CD1c-positive myeloid dendritic cell (primary cell): ENCODE results near the gene ELFN2.

Source experiments
- DNase-seq: peaks from one replicate; pipeline ENCODE4 v3.0.0-alpha.2; 2016; ENCODE audit errors: extremely low spot score

ELFN2 gene

DNA sequence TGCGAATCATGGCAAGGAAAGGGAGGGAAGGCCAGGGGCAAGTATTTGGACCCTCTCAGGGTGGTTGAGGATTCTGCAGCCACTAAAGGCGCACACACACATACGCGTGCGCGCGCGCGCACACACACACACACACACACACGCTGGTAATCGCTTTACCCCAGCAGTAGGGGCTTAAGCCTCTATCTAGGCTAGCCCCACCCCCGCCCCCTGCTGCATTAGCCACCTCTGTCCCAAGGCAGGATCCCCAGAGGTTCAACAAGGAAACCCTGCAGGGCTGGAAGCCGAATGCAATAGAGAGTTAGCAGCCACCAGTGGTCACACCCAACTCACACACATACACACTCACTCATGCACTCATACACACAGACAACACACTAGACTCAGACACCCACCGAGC, 28.6 kb upstream of the ELFN2 start:
- no peak for DNase-seq

- DNase-seq = no peak
Measured at GRCh38 chr22:37454857-37455686, 27.8 kb upstream of the ELFN2 start.

GRCh38 chr22:37453696-37454095, 26.4 kb upstream of the ELFN2 start:
- DNase-seq = no peak

DNA sequence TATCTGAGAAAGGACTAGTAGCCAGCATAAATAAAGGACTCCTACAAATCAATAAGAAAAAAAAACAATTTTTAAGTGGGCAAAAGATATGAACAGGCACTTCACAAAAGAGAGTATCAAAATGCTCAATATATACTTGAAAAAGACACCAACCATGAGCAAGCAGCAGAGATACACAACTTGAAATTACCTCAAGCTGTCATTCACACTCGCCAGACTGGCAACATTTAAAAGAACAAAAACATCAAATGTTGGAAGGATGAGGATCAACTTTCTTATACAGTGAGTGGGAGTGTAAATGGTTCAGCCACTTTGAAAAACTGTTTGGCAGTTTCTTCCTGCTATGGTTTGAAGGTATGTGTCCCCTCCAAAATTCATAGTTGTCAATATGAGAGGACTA, 23.9 kb upstream of the ELFN2 start:
- no peak for DNase-seq

DNA sequence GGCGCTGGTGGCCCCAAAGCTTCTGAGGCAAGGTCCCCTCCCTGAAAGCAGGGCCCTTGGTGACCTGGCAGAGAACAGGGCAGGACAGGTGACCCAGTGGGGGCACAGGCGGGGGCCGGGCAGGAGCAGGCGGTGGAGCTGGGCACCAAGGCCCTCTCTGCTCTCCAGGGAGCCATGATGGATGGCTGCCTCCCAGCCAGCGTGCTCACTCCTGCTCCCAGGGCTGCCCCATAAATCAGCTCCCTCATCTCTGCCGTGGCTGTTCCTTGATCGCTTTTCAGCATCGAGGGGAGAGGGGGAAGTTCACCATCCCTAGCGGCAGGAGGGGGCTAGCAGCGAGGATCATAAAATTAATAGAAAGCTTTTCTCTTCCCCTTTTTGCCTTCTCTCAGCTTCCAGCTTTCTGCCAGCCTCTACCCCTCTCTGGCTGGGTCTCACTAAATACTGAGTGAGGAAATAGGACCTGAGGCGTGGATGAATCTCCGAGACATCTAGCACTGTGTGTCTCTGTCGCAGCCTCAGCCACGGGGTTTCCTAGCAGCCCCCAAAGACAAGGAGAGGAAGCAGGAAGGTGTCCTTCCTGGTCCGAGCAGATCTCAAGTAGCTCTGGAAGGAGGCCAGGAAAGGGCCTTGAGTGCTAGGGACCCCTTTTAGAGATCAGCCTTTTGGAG, 22.2 kb upstream of the ELFN2 start:
- peak; percentile 12 for DNase-seq

DNA sequence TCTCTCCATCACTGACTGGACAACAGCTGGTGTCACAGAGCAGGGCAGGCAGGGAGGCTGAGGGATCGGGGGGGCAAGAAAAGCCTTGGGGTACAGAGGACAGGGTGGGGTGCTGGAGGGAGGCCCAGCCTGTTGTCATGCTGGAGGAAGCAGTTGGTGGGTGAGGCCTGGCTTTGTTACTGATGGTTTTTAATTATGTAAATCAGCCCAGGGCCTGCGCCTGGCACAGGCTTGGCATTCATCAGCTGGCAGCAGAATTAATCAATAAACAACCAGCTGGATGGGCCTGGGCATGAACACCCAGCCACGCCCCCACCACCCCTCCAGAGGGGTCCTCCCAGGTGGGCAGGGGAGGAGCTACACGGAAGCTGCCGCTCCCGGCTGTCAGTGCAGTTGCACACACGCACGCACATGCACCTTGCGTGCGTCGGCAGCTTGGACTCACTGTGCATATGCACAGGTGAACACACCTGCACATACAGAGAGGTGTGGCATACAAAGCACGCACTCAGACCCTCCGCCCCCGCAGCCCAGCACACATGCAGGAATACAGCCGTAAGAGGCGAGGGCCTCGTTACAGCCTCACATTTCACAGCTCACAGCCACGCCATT, 21.3 kb upstream of the ELFN2 start:
- no peak for DNase-seq

DNA sequence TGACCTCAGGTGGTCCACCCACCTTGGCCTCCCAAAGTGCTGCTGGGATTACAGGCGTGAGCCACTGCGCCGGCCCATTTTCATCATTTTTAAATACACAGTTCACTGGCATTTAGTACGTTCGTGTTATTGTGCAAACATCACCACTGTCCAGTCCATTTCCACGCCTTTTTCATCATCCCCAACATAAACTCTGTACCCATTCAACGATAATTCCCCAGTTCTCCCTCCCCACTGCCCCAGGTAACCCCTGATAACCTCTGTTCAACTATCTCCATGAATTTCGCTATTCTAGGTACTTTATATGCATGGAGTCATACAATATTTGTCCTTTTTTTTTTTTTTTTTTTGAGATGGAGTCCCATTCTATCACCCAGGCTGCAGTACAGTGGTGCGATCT, 18.2 kb upstream of the ELFN2 start:
- DNase-seq = no peak

DNA sequence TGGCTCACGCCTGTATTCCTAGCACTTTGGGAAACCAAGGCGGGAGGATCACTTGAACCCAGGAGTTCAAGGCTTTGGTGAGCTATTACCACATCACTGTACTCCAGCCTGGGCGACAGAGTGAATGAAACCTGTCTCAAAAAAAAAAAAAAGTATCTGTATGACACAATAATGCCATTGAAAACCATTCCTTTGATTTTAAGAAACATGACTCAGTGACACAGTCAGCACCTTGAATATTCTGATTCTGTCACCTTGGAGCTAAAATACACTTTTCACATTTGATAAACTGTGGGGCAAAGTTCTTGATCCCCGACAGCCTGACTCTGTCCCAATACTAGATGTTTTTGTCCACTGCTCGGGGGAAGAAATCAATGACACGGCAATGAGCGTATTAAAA, 16.7 kb upstream of the ELFN2 start:
- DNase-seq = no peak

DNA sequence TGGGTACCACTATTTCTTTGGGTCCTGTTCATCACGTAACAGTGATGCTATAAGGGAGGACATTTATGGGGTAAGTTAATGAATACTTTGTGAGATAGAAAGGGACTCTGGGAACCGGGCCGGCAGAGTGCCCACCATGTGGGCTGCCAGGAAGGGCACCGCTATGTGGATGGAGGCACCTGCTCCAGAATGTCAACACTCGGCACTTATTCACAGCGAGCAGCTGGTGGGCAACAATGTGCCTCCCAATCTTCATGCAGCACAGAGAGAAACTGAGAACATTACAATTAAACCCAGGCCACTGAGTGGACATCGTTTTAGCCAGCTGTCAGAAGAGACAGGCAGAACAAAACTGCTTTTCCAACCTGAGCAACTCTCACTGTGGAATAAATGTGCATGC, 15.8 kb upstream of the ELFN2 start:
- DNase-seq = no peak

GRCh38 chr22:37442537-37442936, 15.3 kb upstream of the ELFN2 start:
- DNase-seq = no peak

DNA sequence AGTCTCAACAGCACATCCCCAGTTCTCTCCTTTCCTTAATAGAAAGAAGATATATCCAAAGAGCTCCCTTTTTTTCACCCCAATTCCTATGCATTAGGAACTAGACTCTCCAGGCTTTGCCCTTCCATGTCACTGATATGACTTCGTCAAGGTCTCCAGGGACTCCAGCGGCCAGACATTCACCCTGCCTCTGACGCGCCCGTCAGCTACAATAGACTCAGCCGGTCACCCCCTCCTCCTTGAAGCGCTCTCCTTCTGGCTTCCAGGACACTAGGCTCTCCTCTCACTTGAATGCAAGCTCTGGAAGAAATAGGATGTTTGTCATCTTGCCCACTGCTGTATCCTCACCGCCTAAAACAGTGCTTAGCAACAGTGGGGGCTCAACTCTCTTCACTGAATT, 14.9 kb upstream of the ELFN2 start:
- DNase-seq = no peak

DNA sequence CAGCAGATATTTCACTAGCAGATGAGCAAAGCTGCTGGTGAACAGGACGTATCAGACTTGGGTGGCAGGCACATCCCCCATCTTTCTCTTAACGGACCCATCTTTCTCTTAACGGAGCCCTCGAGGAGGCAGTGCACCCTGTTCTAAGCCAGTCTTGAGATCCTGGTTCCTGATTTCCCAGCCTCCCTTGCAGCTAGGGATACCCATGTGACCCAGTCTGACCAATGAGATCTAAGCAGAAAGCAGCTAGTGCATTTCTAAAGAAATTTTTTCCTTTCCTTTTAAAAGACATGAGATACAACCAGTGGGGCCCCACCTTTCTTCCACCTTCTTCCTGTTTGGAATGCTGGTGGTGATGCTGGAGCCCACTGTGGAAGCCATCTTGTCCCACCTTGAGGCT, 13.6 kb upstream of the ELFN2 start:
- no peak for DNase-seq

- DNase-seq = no peak
Measured at GRCh38 chr22:37439347-37439746, 12.1 kb upstream of the ELFN2 start.

DNA sequence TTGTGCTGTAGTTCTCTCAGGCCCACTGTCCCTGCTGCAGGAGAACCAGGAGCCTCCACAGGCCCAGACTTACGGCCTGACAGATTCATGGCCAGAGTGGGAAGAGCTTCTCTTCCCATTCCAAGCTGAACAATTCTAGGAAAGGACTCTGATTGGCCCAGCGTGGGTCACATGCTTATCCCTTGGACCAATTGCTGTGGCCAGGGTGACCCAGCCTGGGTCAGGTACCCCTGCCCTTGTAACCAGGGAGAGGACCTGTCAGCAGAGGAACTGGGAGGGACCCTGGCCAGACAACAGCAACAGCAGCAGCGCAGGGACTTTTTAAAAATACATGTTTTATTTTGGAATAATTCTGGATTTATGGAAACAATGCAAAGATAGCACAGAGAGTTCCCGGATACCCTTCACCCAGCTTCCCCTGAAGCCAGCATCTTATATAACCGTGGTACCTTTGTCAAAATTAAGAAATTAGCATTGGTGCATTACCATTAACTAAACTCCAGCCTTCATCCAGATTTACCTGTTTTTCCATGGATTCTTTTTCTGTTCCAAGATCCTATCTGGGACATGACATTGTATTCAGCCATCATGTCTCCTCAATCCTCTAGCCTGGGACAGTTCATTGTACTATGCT, 8.8 kb upstream of the ELFN2 start:
- no peak for DNase-seq

DNA sequence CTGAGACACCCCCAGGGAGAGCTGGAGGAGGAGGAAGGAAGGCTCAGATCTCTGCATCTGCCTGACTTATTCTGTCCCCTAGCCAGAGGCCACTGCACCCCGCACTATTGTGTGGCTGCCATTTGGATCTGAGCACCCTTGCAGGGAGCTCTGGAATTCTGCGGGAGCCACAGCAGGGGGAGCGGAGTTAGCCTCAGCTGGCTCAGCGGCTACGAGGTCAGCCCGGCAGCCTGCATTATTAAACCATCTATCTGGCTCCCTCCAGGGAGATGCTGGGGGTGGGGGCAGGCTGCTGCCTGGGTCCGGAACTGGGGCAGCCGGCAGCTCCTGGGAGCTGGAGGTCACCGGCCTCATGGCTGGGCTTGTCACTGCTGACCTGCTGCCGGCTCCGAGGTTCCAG, 6.5 kb upstream of the ELFN2 start:
- DNase-seq = no peak

- no peak for DNase-seq
Measured at GRCh38 chr22:37432708-37433054, 5.4 kb upstream of the ELFN2 start.

- DNase-seq = peak; percentile 65
Measured at GRCh38 chr22:37431801-37432707, 4.8 kb upstream of the ELFN2 start.

GRCh38 chr22:37431366-37431765, 4.1 kb upstream of the ELFN2 start:
- no peak for DNase-seq

DNA sequence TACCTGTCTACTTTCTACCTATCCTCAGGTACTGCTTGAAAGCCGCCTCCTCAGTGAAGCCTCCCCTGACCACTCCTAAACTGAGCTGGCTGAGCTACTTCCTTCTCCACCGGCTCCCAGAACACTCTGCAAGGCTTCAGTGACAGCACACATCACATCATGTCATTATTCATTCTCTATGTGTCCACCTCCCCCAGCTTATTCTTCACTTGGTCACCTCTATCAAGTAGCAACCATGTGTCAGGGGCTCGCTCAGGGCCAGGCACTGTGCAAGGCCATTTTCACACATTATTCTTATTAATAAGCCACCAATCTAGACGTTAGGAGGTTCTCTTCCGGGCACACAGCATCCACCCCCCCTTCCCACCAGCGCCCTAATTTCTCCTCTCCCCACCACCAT, 3.7 kb upstream of the ELFN2 start:
- no peak for DNase-seq

GRCh38 chr22:37428649-37429586, 1.6 kb upstream of the ELFN2 start:
- DNase-seq = peak; percentile 61
